ENCODE measurements around the gene COL4A4. TPM values are rescaled to one million over a fixed set of nuclear protein-coding genes. Genes with fewer than 3 reads are reported as not detected.

The COL4A4 gene
- total RNA-seq, 6 donors from 2014 or later, result 22.0 to 31.2 (median 26.1) TPM

DNA sequence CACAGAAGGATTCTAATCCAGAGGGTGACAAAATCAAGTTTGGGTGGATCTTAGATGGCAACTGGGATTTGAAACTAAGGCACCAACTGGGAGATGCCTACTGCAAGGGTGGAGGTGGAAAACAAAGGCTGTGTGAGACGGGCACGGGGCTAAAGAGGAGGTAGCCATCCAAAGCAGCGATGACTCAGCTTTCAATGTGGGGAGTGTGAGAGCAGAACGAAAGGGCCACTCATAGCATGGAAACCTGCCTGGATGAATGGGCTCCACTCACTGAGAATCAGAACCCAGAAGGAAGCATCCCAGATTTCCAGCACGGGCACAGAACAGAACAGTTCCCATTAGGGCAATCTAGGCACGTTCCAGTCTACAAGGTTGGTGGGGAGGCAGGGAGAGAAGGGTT, 159.5 kb downstream of the COL4A4 start:
- H3K4me3 ChIP-seq, result no peak overlapping the region
- no peak overlapping the region for H3K27ac ChIP-seq
- peaks cover 0 to 6% (median 0%) of the 10 kb centered on the region in 4 donors for H3K36me3 ChIP-seq
- H3K4me1 ChIP-seq, result no peaks in the 10 kb centered on the region
- TF ChIP-seq, protein P1, sequence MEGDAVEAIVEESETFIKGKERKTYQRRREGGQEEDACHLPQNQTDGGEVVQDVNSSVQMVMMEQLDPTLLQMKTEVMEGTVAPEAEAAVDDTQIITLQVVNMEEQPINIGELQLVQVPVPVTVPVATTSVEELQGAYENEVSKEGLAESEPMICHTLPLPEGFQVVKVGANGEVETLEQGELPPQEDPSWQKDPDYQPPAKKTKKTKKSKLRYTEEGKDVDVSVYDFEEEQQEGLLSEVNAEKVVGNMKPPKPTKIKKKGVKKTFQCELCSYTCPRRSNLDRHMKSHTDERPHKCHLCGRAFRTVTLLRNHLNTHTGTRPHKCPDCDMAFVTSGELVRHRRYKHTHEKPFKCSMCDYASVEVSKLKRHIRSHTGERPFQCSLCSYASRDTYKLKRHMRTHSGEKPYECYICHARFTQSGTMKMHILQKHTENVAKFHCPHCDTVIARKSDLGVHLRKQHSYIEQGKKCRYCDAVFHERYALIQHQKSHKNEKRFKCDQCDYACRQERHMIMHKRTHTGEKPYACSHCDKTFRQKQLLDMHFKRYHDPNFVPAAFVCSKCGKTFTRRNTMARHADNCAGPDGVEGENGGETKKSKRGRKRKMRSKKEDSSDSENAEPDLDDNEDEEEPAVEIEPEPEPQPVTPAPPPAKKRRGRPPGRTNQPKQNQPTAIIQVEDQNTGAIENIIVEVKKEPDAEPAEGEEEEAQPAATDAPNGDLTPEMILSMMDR (IDR thresholded peaks at IDR 0.05), result no peak
- no peak for TF ChIP-seq POLR2AphosphoS5 (IDR thresholded peaks at IDR 0.05)
- TF ChIP-seq POLR2A (IDR thresholded peaks at IDR 0.05), result no peak
- no peak for TF ChIP-seq EP300 (IDR thresholded peaks at IDR 0.05)
- no peaks in the 10 kb centered on the region for H3K9me3 ChIP-seq
- H3K27me3 ChIP-seq, result no peaks in the 10 kb centered on the region
- WGBS, 2 donors, result 93% methylated on average over 6 of the region's 6 CpGs
- DNase-seq, result no peak
- no peak for ATAC-seq (ENCODE audit: low FRiP score in 2 of 2)

DNA sequence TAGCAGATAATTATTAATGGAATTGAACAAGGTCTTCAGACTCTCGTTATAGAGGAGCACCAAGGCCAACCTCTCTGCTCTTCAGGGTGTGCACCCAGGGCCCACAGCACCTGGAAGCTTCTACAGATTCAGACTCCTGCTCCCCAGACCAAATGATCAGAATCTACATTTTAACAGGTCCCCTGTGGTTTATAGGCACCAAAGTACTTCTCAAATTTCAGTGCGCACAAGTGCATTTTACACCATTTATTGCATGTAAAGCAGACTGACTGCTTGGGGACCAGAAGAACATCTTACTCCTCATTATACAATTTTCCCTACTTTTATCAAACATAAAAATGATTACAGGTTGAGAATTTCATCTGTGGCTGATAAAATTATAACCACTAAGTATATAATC, 163.9 kb downstream of the COL4A4 start:
- ATAC-seq (ENCODE audit: low FRiP score in 2 of 2) (no peak), DNase-seq (no peak)
- Histone ChIP-seq H3K27ac (no peak overlapping the region), H3K27me3 (no peaks in the 10 kb centered on the region), H3K4me1 (no peaks in the 10 kb centered on the region), H3K36me3 (peaks cover 0 to 15% (median 0%) of the 10 kb centered on the region in 4 donors), H3K9me3 (no peaks in the 10 kb centered on the region), H3K4me3 (no peak overlapping the region)
- TF ChIP-seq EP300 (IDR thresholded peaks at IDR 0.05) (no peak), POLR2AphosphoS5 (IDR thresholded peaks at IDR 0.05) (no peak), POLR2A (IDR thresholded peaks at IDR 0.05) (no peak)
- TF ChIP-seq, protein P1 (IDR thresholded peaks at IDR 0.05), result no peak
- WGBS, 2 donors, result 86 to 94% methylated on average over 2 of the region's 2 CpGs

DNA sequence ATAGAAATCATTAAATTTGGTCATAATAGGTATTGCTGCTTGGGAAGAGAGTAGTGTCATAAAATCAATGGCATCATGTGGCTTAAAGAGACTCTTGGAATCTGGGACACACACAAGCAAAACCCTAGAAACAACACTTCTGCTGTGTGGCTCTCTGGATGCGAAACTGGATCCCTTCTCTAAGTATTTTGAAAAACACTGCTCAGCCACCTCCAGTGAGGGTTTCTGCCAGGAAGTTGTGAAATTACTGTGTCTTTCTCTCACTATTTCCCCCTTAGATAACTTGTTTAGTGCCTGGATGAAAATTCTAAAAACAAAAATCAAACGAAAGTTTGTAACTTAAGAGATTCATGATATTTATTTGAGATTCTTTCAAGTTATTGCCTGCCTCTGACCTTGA, 164.3 kb downstream of the COL4A4 start:
- Histone ChIP-seq H3K4me3 (no peak overlapping the region), H3K27ac (no peak overlapping the region), H3K36me3 (peaks cover 0 to 15% (median 0%) of the 10 kb centered on the region in 4 donors), H3K9me3 (no peaks in the 10 kb centered on the region), H3K27me3 (no peaks in the 10 kb centered on the region), H3K4me1 (no peaks in the 10 kb centered on the region)
- TF ChIP-seq, protein P1 (IDR thresholded peaks at IDR 0.05), result no peak
- no peak for TF ChIP-seq POLR2AphosphoS5 (IDR thresholded peaks at IDR 0.05)
- TF ChIP-seq EP300 (IDR thresholded peaks at IDR 0.05), result no peak
- no peak for TF ChIP-seq POLR2A (IDR thresholded peaks at IDR 0.05)
- ATAC-seq (ENCODE audit: low FRiP score in 2 of 2) (no peak), DNase-seq (no peak)
- WGBS, 2 donors, result 68 to 78% methylated on average over 2 of the region's 2 CpGs

DNA sequence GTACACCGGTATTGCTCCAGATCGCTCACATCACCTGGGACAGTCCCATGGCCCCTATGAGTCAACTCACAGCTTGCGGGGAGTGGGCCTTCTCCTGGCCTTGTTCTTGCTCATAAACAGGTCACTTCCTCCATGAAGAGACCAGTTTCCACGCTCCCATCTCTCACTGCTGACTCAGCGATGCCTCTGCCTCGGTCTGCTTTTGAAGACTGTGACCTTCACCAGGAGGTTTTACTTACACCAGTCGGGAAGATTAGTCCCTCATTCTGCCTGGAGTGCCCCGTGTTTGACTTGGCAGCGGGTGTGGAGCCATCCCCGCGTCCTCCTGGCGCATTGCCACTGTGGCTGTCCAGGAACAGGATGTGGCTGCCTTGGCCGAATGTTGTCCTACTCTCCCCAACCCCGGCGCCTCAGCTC, 168.4 kb downstream of the COL4A4 start:
- Histone ChIP-seq H3K27me3 (no peaks in the 10 kb centered on the region), H3K27ac (no peak overlapping the region), H3K36me3 (peaks cover 0 to 14% (median 0%) of the 10 kb centered on the region in 4 donors), H3K4me3 (no peak overlapping the region), H3K4me1 (no peaks in the 10 kb centered on the region), H3K9me3 (no peaks in the 10 kb centered on the region)
- ATAC-seq (ENCODE audit: low FRiP score in 2 of 2), result no peak
- peak in 1 of 2 donors; percentile 64 for DNase-seq
- 64 to 67% methylated on average over 9 to 15 of the region's 15 CpGs for WGBS, 2 donors
- no peak for TF ChIP-seq EP300 (IDR thresholded peaks at IDR 0.05)
- TF ChIP-seq, protein P1 (IDR thresholded peaks at IDR 0.05), result no peak
- no peak for TF ChIP-seq POLR2AphosphoS5 (IDR thresholded peaks at IDR 0.05)
- no peak for TF ChIP-seq POLR2A (IDR thresholded peaks at IDR 0.05)

DNA sequence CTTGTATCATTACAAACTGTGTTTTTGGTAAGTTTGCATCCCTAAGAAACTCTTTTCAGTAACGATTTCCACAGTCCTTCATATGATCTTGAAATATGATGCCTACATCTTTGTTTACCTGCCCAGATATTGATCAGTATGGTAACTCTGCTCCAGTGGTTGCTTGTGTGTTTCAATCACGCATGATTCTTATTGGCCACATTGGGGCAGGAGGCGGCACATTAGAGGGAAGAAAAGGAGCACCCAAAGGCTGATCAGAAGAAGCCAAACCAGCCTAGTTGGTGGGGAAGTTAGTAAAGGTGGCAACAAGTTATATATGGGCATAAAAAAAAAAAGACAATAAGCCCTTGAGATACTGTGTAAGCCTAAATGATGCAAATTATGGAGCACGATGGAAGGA, 169.2 kb downstream of the COL4A4 start:
- Histone ChIP-seq H3K27ac (no peak overlapping the region), H3K4me1 (no peaks in the 10 kb centered on the region), H3K4me3 (no peak overlapping the region), H3K27me3 (no peaks in the 10 kb centered on the region), H3K9me3 (no peaks in the 10 kb centered on the region), H3K36me3 (peaks cover 0 to 9% (median 0%) of the 10 kb centered on the region in 4 donors)
- no peak for TF ChIP-seq POLR2AphosphoS5 (IDR thresholded peaks at IDR 0.05)
- TF ChIP-seq, protein P1 (IDR thresholded peaks at IDR 0.05), result no peak
- TF ChIP-seq EP300 (IDR thresholded peaks at IDR 0.05), result no peak
- TF ChIP-seq POLR2A (IDR thresholded peaks at IDR 0.05), result no peak
- ATAC-seq (ENCODE audit: low FRiP score in 2 of 2) (no peak), DNase-seq (no peak)
- 92 to 93% methylated on average over 4 of the region's 4 CpGs for WGBS, 2 donors

Data from upper lobe of left lung (tissue), 6 donors.